AG20443 (cell line): ENCODE data around the gene QKI.
"Not testable (repeated sequence)": the region's sequence is repeated elsewhere in the genome, so short reads cannot be mapped to it uniquely, and the experiment has no call there.

Source experiments
- DNase-seq: peaks from one replicate; pipeline ENCODE4 v3.0.0; 2012; ENCODE audit warnings: low spot score, mixed read lengths

QKI gene

DNA sequence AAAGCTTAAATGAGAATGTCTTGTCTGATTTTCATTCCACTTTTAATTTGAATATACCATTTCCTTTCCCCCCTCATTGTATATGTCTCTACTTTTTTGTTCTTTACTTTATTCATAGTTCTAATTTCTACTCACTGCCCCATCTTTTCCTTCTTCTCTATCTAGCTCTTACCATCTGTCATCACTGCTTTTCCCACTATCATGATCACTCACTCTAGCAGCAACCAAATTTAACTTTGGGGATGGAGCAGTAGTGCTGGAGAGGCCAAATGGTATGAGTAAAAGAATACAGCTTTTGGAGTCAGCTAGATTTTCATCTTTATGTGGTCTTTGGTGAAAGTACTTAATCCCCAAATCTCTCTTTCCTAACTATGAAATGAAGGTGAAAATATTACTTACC lies 25.5 kb downstream of the QKI start:
- no peak for DNase-seq

DNA sequence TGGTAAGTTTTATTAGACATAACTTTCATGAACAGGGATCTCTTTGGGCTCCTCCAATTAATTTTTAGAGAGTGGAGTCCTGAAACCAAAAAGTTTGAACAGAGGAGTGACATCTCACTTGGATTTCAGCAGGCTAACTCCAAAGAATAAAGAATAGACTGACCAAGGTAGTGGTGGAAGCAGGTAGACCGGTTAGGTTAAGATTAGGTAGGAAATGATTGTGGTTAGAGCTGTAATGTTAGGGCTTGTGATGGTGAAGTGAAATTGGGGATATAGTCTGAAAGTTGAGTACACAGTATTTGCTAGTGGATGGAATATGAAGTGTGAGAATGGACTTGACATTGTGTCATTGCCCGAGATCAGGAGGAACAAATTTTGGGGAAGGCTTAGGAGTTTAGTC lies 27.8 kb downstream of the QKI start:
- no peak for DNase-seq

- peak; percentile 11 for DNase-seq
Observed at GRCh38 chr6:163444077-163444476, 29.6 kb downstream of the QKI start.

- no peak for DNase-seq
Observed at GRCh38 chr6:163446549-163446948, 32.0 kb downstream of the QKI start.

- no peak for DNase-seq
Observed at GRCh38 chr6:163449076-163449475, 34.6 kb downstream of the QKI start.

DNA sequence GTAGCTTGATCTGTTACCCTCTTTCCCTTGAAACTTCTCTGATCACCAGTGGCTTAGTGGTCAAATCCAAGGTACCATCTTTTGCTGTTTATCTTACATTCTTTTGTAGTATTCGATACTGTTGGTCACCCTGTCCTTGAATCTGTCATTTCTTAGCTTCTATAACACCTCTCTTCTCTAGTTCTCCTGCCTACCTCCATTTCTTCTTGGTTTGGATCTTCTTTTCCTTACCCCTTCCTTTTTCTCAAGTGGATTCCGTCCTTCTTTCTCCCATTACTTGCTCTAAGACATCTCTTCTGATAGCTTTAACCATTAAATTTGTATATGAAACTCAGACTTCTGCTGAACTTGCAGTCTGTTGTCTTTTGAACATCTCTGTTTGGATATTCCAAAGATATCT lies 39.9 kb downstream of the QKI start:
- no peak for DNase-seq

GRCh38 chr6:163455552-163455951 lies 41.0 kb downstream of the QKI start:
- DNase-seq: no peak

DNA sequence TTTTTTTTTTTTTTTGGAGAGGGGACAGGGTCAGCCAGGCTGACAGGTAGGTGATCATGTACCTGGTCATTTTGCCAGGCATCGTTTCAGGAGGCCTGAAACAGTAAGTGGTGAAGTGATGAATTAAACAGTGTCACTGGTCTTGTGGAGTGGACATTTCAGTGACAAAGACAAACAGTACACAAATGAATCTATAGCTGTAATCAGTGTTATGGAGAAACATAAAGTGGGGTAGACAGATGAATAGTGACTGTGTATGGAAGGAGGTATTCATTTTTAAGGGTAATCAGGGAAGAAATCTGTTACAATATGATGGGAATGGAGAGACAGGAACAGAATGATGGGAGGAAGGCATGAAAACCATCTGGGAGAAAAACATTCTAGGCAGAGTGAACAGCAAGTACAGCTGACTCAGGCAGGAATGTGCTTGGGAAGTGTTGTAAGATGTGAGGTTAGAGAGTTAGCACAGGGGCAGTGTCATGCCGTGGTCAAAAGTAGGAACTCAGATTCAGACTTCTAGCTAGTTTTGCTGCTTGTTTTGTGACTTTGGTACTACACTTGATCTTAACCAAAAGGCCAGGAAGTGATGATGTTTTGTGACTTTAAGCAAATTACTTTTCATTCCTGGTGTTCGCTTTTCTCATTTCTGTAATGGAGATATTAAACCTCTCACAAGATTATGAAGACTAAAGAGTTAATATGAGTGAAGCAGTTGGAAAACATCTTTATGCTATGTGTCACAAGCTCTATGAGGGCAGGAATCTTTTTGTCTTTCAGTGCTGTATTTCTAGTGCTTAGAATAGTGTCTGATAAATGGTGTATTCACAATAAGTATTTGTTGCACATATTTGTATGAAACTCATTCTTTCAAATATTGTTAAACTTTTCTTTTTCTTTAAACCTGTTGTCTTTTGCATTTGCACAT lies 43.4 kb downstream of the QKI start:
- peak; percentile 89 for DNase-seq

- DNase-seq: no peak
Observed at GRCh38 chr6:163459007-163459406, 44.5 kb downstream of the QKI start.

- DNase-seq: no peak
Observed at GRCh38 chr6:163459536-163459935, 45.0 kb downstream of the QKI start.

GRCh38 chr6:163460307-163460782 lies 45.8 kb downstream of the QKI start:
- peak; percentile 29 for DNase-seq

DNA sequence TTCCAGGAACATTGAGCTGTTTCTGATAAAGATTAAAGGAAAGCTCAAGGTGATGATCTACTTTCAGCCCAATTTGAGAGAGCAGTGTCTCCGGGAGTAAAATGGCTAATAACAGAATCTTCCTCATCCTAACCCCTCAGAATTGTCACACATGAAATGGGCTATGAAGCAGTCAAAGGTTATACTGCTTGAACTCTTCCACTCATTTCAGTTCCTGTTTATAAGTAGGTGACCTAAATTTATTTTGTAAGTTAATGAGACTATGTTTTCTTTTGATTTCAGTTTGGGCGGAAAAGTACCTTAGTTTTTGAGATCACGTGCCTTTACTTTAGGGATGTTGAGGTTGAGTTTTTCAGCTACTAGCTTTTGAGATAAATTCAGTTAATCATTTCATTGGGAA lies 47.2 kb downstream of the QKI start:
- no peak for DNase-seq

DNA sequence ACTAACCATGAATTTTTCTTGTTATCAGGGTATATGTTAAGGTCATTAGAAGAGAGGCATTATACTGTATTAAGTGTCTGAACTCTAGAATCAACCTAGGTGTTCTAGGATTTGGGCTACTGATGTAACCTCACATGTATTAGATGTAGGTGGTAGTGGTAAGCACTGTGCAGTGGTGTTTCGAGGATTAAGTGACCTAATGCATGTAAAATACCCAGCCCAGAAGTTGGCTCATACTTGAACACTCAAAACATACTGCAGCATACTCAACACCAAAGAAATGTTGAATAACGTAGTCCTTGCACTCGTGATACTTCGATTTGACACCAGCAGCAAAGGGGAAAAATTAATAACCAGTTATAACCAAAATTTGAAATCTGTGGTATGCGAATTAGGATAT lies 48.7 kb downstream of the QKI start:
- DNase-seq: no peak

DNA sequence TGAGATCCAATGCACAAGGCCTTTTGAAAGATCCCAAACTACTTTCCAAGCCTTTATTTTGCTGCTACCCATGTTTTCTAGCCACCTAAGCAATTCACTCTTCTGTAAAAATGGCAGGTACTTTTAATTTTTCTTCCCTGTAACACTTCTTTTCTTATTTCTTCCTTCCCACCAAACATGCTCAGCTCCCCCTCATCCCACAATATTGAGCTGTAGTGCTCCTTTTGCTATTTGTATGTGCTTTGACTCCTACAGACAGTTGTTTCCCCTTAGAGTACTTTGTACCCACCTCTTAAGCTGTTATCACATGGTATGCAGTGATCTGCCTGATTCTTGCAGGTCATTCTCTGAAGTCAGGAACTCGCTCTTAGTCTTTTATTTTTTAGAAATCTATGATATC lies 49.3 kb downstream of the QKI start:
- DNase-seq: no peak

DNA sequence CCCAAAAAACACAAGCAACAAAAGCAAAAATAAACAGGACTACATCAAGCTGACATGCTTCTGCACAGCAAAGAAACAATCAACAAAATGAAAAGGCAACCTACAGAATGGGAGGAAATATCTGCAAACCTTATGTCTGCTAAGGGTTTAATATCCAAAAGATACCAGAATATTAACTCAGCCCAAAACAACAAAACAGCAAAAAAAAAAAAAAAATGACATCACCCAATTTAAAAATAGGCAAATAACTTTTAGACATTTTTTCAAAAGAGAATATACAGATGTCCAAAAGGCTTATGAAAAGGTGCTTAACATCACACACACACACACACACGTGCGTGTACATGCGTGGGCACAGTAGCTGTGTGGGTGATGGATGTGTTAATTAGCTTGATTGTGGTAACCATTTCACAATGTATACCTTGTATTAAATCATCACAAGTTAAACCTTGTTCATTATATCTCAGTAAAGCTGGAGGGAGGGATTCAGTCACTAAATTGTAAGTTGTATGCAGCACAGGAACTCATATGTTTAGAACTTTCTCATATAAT lies 52.4 kb downstream of the QKI start:
- no peak for DNase-seq

GRCh38 chr6:163468738-163469137 lies 54.2 kb downstream of the QKI start:
- DNase-seq: no peak

DNA sequence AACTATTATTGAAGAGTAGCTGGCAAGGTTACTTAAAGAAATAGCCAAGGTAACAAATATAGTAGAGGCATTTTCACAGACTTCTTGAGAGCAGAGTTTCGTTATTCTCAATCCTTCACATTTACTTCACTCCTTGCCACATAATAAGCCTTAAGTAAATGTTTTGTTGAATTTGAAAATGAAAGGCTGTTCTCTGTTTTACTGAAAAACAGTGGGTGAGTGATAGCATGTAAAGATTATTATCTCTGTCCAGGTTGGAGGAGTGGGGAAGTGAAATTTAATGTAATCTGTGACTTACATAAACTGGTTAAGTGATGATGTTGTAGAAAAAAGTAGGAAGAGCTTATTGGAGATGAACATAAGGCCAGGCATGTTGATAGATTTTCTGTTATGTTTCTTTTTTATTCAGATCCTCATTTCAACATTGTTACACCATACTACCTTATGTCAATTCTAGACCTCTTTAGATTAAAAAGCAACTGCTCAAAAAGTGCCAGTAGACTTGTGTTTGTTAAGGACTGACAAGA lies 55.0 kb downstream of the QKI start:
- no peak for DNase-seq

DNA sequence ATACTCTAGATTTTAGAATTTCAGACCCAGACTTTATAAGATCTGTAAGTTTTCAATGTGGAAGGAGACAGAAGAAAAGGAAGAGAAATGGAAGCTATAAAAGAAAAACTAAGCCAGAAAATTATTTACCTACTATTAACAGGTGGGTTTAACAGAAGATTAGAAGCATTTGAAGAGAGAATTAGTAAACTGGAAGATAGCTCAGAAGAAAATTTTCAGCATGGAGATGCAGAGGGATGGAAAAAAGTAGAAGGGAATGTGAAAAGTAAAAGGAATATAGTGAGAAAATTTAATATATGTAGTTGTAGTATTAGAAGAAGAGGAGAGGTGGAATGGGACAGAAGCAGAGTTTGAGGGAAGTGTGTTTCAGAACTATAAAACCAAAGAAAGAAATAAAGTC lies 56.1 kb downstream of the QKI start:
- no peak for DNase-seq

GRCh38 chr6:163474581-163474980 lies 60.1 kb downstream of the QKI start:
- DNase-seq: no peak

- DNase-seq: not testable (repeated sequence)
Observed at GRCh38 chr6:163476946-163477345, 62.4 kb downstream of the QKI start.

DNA sequence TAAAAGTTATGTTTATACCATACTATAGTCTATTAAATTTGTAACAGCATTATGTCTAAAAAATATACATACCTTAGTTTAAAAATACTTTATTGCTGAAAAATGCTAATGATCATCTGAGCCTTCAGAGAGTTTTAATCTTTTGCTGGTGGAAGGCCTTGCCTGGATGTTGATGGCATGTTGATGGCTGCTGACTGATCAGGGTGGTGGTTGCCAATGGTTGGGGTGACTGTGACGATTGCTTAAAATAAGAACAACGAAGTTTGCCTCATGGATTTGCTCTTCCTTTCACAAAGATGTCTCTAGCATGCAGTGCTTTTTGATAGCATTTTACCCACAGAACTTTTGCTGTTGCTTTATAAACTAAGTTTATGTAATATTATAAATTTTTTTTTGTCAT lies 68.6 kb downstream of the QKI start:
- no peak for DNase-seq

DNA sequence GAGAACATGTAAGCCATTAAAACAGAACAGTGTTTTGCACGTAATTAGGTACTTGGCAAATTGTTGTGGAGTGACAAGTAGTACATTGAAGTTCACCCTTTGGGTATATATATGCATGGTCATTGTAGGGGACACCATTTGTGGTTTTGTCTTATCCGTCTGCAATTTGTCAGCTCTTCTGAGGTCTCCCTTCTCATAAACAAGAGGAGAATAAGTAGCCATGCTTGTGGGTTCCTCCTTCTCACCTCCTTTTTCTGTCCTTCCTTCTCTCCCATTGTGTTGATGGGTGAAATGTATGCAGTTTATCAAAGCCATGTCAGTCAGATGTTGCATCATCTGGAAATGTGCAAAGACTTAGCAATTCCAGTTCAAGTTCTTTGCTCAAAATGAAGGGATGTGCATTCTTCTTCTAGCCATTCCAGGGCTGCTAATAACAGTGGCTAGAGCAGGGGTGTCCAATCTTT lies 70.9 kb downstream of the QKI start:
- no peak for DNase-seq

DNA sequence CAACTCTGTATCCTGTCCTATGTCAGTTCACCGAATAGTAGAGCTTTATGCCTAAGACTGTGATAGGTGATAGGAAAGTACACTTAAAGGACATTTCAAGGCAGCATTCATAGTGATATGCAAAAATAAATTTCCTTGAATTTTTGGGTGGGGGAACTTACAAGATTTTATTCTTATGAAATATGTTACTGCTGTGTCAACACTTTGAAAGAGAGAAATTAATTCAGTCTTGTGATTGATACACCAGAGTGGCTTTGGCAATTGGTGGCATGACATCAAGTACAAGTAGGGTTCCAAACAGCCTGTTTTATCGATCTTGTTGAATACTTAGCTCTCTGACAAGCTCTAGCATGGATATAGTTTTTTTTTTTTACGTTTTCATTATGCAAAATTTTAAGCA lies 72.3 kb downstream of the QKI start:
- no peak for DNase-seq
